Stimulated activated CD4-positive, alpha-beta T cell treated with anti-CD3 and anti-CD28 coated beads, Interleukin-4, amount 100 ng/mL, for 4 hours (primary cell): Measurements from ENCODE around the gene RHBDF2.
A peak's percentile ranks its signal among the peaks of the same experiment; 100 is the strongest.
"Not testable (repeated sequence)": the region's sequence is repeated elsewhere in the genome, so short reads cannot be mapped to it uniquely, and the experiment has no call there.

ENCODE experiments used
- DNase-seq, 2 experiments: peaks; one replicate each; pipeline ENCODE4 v3.0.0-alpha.2; 2020

RHBDF2 gene

GRCh38 chr17:76537578-76538280, 36.5 kb upstream of the RHBDF2 start, which contains the start of gene CYGB:
CYGB (minus strand) TSS chr17:76537709; CDS start chr17:76537542, 167 bp downstream.
- no peak for DNase-seq

DNA sequence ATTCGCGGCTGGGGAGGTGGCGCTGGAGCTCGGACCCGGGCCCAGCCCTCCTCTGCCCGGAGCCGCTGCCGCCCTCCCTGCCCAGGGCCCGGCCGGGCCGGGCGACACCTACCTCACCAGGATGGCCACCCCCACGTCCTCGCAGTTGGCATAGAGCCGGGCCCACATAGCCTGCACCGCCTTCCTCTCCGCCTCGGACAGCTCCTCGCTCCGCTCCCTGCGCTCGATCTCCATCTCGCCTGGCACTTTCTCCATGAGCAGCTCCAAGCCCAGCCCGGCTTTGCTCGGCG, 36.0 kb upstream of the RHBDF2 start:
- DNase-seq = no peak

DNA sequence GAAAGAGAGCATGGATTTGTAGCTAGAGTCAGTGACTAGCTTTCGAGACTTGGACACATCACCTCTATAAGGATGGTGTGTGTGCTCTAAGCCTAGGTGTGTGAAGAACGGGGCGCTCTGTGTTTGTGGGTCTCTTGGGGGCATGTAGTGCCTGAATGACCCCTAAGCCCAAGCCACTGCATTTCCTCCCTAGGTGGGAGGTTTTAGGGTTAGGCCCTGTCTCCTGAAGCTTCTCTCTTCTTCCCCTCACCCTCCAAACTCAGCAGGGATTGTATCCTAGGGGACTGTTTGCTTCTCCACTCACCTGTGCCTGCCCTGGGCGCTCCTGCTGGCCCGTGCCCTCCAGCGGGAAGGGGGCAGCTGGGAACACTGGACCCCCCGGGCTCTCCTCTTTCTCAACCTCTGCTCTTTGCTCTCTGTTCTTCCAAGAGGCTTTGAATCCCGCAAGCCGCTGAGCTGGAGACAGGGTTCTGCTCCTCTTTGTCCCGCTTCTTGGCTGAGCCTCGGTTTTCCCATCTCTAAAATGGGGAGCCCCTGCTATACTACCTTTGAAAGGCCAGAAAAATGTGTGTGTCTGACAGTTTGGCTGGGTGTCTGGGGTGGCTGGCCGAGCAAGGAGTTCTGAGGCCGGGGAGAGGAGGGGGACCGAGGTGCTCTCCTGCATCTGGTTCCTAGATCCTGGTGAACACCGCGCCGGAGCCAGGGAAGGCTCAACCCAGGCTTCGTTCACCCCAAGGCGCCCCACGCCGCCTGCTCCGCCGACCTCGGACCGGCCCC, 35.5 kb upstream of the RHBDF2 start:
- DNase-seq = no peak

GRCh38 chr17:76535788-76536510, 34.7 kb upstream of the RHBDF2 start:
- DNase-seq = no peak

- DNase-seq = no peak
Measured at GRCh38 chr17:76534831-76535732, 33.9 kb upstream of the RHBDF2 start.

- not testable (repeated sequence) for DNase-seq
Measured at GRCh38 chr17:76533640-76534359, 32.6 kb upstream of the RHBDF2 start.

DNA sequence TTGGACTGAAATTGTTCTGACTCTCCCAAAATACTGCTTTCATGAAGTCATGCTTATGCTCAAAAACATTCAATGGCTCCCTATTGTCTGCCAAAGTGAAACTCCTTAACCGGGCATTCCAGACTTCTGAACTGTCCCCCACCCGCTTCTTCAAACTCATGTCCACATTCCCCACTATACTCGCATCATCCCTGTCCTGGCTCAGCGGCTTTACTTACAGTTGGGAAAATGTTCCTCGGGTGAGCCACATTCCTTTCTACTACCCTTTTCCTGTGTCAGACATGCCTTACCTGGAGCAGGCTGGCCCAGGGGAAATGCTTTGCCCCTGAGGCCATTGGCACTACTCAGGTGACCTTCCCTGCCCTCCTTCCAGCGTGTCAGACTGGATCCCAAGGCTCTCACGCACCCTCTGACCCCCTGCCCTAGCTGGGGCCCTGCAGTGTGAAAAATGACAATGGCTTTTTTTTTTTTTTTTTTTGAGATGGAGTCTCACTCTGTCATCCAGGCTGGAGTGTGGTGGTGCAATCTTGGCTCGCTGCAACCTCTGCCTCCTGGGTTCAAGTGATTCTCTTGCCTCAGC, 30.9 kb upstream of the RHBDF2 start:
- no peak for DNase-seq

- no peak for DNase-seq
Measured at GRCh38 chr17:76531486-76532038, 30.3 kb upstream of the RHBDF2 start.

DNA sequence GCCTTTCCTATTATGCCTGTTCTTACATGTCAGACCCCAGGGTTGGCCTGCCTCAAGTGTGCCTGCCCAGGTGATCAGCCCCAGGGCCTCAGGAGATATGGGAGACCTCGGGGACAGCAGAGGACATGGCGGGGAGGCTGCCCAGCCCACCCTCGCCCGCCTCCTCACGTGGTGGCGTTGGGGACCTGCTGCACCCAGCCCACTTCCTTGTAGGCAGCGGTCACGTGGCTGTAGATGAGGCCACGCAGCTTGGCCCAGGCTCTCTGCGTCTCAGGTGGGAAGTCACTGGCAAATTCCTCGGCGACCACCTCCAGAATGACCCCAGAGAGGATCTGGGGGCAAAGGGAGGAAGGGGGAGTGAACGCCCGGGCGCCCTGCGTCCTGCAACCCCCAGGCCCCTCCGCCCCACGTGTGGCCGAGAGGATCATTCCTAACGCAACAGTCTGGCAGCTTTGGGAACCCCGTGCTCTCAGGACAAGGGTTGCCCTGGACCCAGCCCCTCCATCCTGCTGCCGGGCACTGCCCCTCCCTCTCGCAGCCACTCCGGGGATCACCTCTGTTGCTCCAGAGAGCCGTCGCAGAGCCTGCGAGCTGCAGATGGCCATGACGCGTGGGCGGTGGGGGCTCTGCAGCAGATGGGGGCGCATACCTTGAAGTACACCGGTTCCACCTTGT, 29.7 kb upstream of the RHBDF2 start:
- DNase-seq = no peak

DNA sequence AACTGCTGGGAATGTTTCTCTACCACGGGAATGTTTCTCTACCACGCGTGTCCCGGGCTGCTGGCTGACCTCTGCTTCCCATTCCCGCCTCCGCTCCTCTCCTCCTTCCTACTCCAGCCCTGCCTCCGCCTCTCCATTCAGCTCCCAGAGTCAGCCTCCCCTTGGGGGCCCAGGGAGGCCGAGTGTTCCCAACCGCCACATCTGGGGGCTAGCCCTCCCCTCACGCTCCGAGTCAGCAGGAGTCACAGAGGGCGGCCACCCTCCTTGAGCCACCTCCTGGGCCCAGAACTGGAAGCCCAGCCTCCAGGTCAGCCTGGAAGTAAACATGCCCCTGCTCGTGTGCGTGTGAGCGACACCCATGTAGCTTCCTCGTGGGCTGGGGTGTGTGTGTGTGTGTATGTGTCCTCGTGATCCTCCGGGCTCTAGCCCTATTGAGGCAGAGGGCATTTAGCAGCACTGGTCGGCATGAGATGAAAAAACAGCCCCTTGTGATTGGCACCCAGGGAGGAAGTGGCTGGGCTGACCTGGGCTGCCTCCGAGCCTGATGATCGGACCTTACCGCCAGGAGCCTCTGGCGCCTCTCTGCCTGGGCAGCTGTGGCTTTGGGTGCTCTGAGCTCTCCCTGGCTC, 29.0 kb upstream of the RHBDF2 start:
- DNase-seq = no peak

GRCh38 chr17:76529224-76530094, 28.2 kb upstream of the RHBDF2 start:
- no peak for DNase-seq

- no peak for DNase-seq
Measured at GRCh38 chr17:76528528-76529223, 27.5 kb upstream of the RHBDF2 start.

- no peak for DNase-seq
Measured at GRCh38 chr17:76528156-76528527, 26.9 kb upstream of the RHBDF2 start.

- peak in 1 of 2 experiments; percentile 23 for DNase-seq
Measured at GRCh38 chr17:76527430-76528111, 26.3 kb upstream of the RHBDF2 start.

DNA sequence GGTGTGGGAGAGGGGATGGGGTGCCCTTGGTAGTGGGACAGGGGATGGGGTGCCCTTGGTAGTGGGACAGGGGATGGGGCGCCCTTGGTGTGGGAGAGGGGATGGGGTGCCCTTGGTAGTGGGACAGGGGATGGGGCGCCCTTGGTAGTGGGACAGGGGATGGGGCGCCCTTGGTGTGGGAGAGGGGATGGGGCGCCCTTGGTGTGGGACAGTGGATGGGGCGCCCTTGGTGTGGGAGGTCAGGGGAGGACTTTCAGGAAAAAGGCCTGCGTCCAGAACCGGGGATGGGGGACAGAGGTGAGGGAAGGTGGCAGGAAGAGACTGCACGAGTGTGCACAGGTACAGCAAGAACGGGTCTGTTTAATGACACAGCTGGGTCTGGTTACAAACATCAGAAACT, 25.8 kb upstream of the RHBDF2 start:
- DNase-seq = not testable (repeated sequence)

DNA sequence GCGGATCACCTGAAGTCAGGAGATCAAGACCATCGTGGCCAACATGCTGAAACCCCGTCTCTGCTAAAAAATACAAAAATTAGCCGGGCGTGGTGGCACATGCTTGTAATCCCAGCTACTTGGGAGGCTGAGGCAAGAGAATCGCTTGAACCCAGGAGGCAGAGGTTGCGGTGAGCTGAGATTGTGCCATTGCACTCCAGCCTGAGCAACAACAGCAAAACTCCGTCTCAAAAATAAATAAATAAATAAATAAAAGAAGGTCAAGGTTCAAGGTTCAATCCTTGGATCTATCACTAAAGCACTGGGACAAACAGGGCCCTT, 24.2 kb upstream of the RHBDF2 start:
- not testable (repeated sequence) for DNase-seq

- no peak for DNase-seq
Measured at GRCh38 chr17:76524598-76525512, 23.6 kb upstream of the RHBDF2 start.
